Endothelial cell of umbilical vein (primary cell): ENCODE results near the gene PPFIBP1. TPM values are rescaled to one million over a fixed set of nuclear protein-coding genes. Genes with fewer than 3 reads are reported as not detected.

Experiments used
- BruUV-seq: library from RNA; stranded (reverse); fragments of 400-500 nt; replicated peaks from 2 replicates; lab custom pipeline; 2021; lab: Mats Ljungman, UMichigan
- CTCF ChIA-PET: fragments of 300-600, 350-600 bp; sonication (Branson Sonifier 250); formaldehyde crosslinking; loops from one replicate; lab custom pipeline; 2021; ENCODE audit warnings: antibody characterized with exemption, inconsistent platforms; lab: Charles Lee
- POLR2A ChIA-PET: fragments of 300-600, 350-600 bp; sonication (Branson Sonifier 250); formaldehyde crosslinking; loops from one replicate; lab custom pipeline; 2021; ENCODE audit warnings: antibody characterized with exemption, inconsistent platforms; lab: Charles Lee
- DNase-seq: peaks from one replicate; pipeline ENCODE4 v3.0.0-alpha.2; 2011; ENCODE audit warnings: low read depth, low spot score
- FAIRE-seq: peaks from 2 replicates; lab custom pipeline; 2011; peaks lifted over from hg19 to GRCh38; lab: Jason Lieb, UNC
- H2AFZ ChIP-seq: 2 replicates; pipeline ENCODE4 v1.6.0; 2012; ENCODE audit warnings: low read depth, low read length, control low read depth, inconsistent platforms
- H3K27ac ChIP-seq: 2 replicates; pipeline ENCODE4 v1.5.1; 2011; ENCODE audit warnings: low read depth, mild to moderate bottlenecking, control low read depth, low read length, moderate library complexity; ENCODE audit not compliant: insufficient read depth
- H3K27me3 ChIP-seq, 2 experiments: 2 replicates each; pipeline versions ENCODE4 v1.6.0 to v1.6.1; 2011; ENCODE audit warnings: low read length in 2 of 2, mixed read lengths in 1 of 2; ENCODE audit not compliant: control insufficient read depth in 2 of 2, insufficient read depth in 2 of 2
- H3K36me3 ChIP-seq, 2 experiments: 2 replicates in 1 of 2; 3 replicates in 1 of 2; pipeline ENCODE4 v1.5.1; 2011; ENCODE audit warnings: low read length in 2 of 2, mild to moderate bottlenecking in 1 of 2, moderate library complexity in 1 of 2; ENCODE audit not compliant: control insufficient read depth in 2 of 2, insufficient read depth in 2 of 2; ENCODE audit errors: extremely low read depth in 1 of 2
- H3K4me1 ChIP-seq: 3 replicates; pipeline ENCODE4 v1.5.1; 2011; ENCODE audit warnings: mild to moderate bottlenecking, low read length; ENCODE audit not compliant: control insufficient read depth, insufficient read depth; ENCODE audit errors: extremely low read depth
- H3K4me2 ChIP-seq: 2 replicates; pipeline ENCODE4 v1.6.1; 2011; ENCODE audit warnings: low read length, control low read depth, mixed read lengths; ENCODE audit not compliant: insufficient read depth
- H3K4me3 ChIP-seq, 3 experiments: fragments of 200-600 bp in 1 of 3; sonication (generic), shearing (Covaris generic) in 1 of 3; replicated peaks in 1 of 3; 2 replicates each; pipeline ENCODE4 v1.5.1; 2011 to 2016; ENCODE audit warnings: control low read depth in 3 of 3, low read length in 3 of 3, mild to moderate bottlenecking in 2 of 3, inconsistent platforms in 1 of 3, low read depth in 1 of 3, moderate library complexity in 1 of 3; ENCODE audit not compliant: insufficient read depth in 1 of 3
- H3K79me2 ChIP-seq: 2 replicates; pipeline ENCODE4 v1.6.0; 2012; ENCODE audit warnings: low read length, inconsistent platforms; ENCODE audit not compliant: control insufficient read depth, insufficient read depth
- H3K9ac ChIP-seq: replicated peaks from 2 replicates; pipeline ENCODE3; 2011; ENCODE audit warnings: low read length, control low read depth; ENCODE audit not compliant: insufficient read depth; ENCODE audit errors: extremely low read depth
- H3K9me1 ChIP-seq: replicated peaks from 3 replicates; pipeline ENCODE4 v1.6.0; 2011; ENCODE audit warnings: mild to moderate bottlenecking, low read length; ENCODE audit not compliant: control insufficient read depth, insufficient read depth; ENCODE audit errors: extremely low read depth
- H3K9me3 ChIP-seq: replicated peaks from 2 replicates; pipeline ENCODE4 v1.5.1; 2012; ENCODE audit warnings: low read length, inconsistent platforms; ENCODE audit not compliant: control insufficient read depth, insufficient read depth
- H4K20me1 ChIP-seq: replicated peaks from 2 replicates; pipeline ENCODE3; 2011; ENCODE audit warnings: mild to moderate bottlenecking, low read length; ENCODE audit not compliant: control insufficient read depth, insufficient read depth; ENCODE audit errors: extremely low read depth
- EZH2 ChIP-seq: IDR thresholded peaks from 2 replicates; pipeline ENCODE4 v1.6.1; 2012; ENCODE audit warnings: borderline replicate concordance, low read depth, mild to moderate bottlenecking, moderate library complexity, low read length, inconsistent platforms; ENCODE audit not compliant: severe bottlenecking
- FOS ChIP-seq: IDR thresholded peaks from 2 replicates; pipeline ENCODE4 v1.6.1; 2011; ENCODE audit warnings: mild to moderate bottlenecking, low read length, moderate library complexity, borderline replicate concordance; ENCODE audit not compliant: insufficient read depth
- GATA2 ChIP-seq: IDR thresholded peaks from 2 replicates; pipeline ENCODE4 v1.7.0; 2011; ENCODE audit warnings: low read depth, mild to moderate bottlenecking, moderate library complexity, mixed read lengths, low read length; ENCODE audit not compliant: insufficient read length, insufficient read depth
- JUN ChIP-seq: IDR thresholded peaks from 2 replicates; pipeline ENCODE4 v1.6.1; 2011; ENCODE audit warnings: borderline replicate concordance, low read depth; ENCODE audit not compliant: insufficient read length, insufficient read depth
- POLR2A ChIP-seq: IDR thresholded peaks from 2 replicates; pipeline ENCODE4 v1.6.1; 2012; ENCODE audit warnings: low read depth, mild to moderate bottlenecking, control low read depth, low read length
- POLR2AphosphoS5 ChIP-seq: IDR thresholded peaks from 2 replicates; pipeline ENCODE4 v1.6.1; 2012; ENCODE audit warnings: low read depth, mild to moderate bottlenecking, control low read depth, low read length, moderate library complexity; ENCODE audit not compliant: insufficient read depth
- dilution Hi-C: fragments of 300-500 bp; cut with MboI; formaldehyde crosslinking; loops from one replicate; pipeline ENCODE4 v1.15.0; 2019; ENCODE audit warnings: low sequenced_read_pairs; ENCODE audit not compliant: extremely low pct_ligation_motif_present
- intact Hi-C: fragments of 100-400 bp; cut with micrococcal nuclease; formaldehyde crosslinking; loops from one replicate; pipeline ENCODE4 v1.10.0; 2022
- polyA plus RNA-seq, 4 experiments: library from polyadenylated mRNA; depleted of rRNA in 3 of 4; stranded (reverse) in 3 of 4; unstranded in 1 of 4; fragments of >200 nt; gene quantifications; 2 replicates each; pipeline versions ENCODE4 v1.2.1 to v1.2.3, GENCODE V29; 2011 to 2012; ENCODE audit warnings: missing spikeins in 1 of 4
- total RNA-seq: library from RNA; stranded (reverse); gene quantifications from 2 replicates; pipeline ENCODE4 v1.2.3, GENCODE V29; 2021

Gene PPFIBP1
- total and polyA plus RNA-seq, 2 donors (not counting 3 experiments of a cell fraction or from before 2014, with no cell fraction given) = 45.5 to 154 TPM

- intact Hi-C loops (no loop called here), dilution Hi-C loops (no loop called here)
- Histone ChIP-seq H3K27me3 (no peaks in the 10 kb centered on the region), H3K4me2 (no peak overlapping the region), H3K9me1 (no peaks in the 10 kb centered on the region), H3K9me3 (no peaks in the 10 kb centered on the region), H3K79me2 (peaks cover 97% of the 10 kb centered on the region), H3K9ac (no peak overlapping the region), H3K36me3 (peaks cover 0 to 2% of the 10 kb centered on the region in 2 experiments), H4K20me1 (peaks cover 9% of the 10 kb centered on the region), H3K4me3 (no peak overlapping the region), H3K27ac (no peak overlapping the region), H3K4me1 (peaks cover 23% of the 10 kb centered on the region), H2AFZ (no peak overlapping the region)
- BruUV-seq = no TSS peak
- POLR2A ChIA-PET = no interaction called here
- FAIRE-seq = no peak
- CTCF ChIA-PET = no interaction called here
- no peak for DNase-seq
- no peak for TF ChIP-seq FOS
- TF ChIP-seq JUN = no peak
- TF ChIP-seq GATA2 = no peak
- no peak for TF ChIP-seq POLR2A
- TF ChIP-seq POLR2AphosphoS5 = no peak
Observed at GRCh38 chr12:27535318-27535717, 11.3 kb downstream of the PPFIBP1 start.

GRCh38 chr12:27537855-27538675 is 14.1 kb downstream of the PPFIBP1 start:
- Histone ChIP-seq H3K36me3 (peaks cover 0 to 2% of the 10 kb centered on the region in 2 experiments), H3K9me1 (no peaks in the 10 kb centered on the region), H3K79me2 (peaks cover 98% of the 10 kb centered on the region), H3K4me1 (peaks cover 23% of the 10 kb centered on the region), H3K4me2 (no peak overlapping the region), H3K9me3 (no peaks in the 10 kb centered on the region), H3K4me3 (no peak overlapping the region), H3K27ac (no peak overlapping the region), H3K9ac (no peak overlapping the region), H2AFZ (no peak overlapping the region), H4K20me1 (peaks cover 7% of the 10 kb centered on the region), H3K27me3 (no peaks in the 10 kb centered on the region)
- FAIRE-seq = no peak
- dilution Hi-C loops (no loop called here), intact Hi-C loops (no loop called here)
- TF ChIP-seq EZH2 = no peak
- BruUV-seq = no TSS peak
- CTCF ChIA-PET = interaction anchor here (1.4 to 1.5 kb wide), 2 partner anchors 8 to 92 kb away, joined by 3 to 8 read pairs; no protein-coding TSS in a partner anchor
- POLR2A ChIA-PET = no interaction called here
- no peak for DNase-seq
